Kidney (tissue), 14 donors: ENCODE measurements around the gene CFAP100. TPM values are rescaled to one million over a fixed set of nuclear protein-coding genes. Genes with fewer than 3 reads are reported as not detected.

ENCODE experiments used
- DNase-seq, 5 donors: peaks; one replicate each; pipeline ENCODE4 v3.0.0-alpha.2; 2013 to 2020
- FAIRE-seq: peaks from 2 replicates; lab custom pipeline; 2012; peaks lifted over from hg19 to GRCh38; lab: Jason Lieb, UNC
- H3K27ac ChIP-seq, 2 donors: one replicate each; pipeline ENCODE4 v1.7.0; 2013; ENCODE audit warnings: low read depth in 2 of 2, low read length in 2 of 2, inconsistent platforms in 1 of 2
- H3K27me3 ChIP-seq: one replicate; pipeline ENCODE4 v1.7.1; 2013; ENCODE audit warnings: low read length, inconsistent platforms; ENCODE audit not compliant: control insufficient read depth, insufficient read depth
- H3K36me3 ChIP-seq, 3 donors: one replicate each; pipeline versions ENCODE4 v1.7.0 to v1.7.1; 2013; ENCODE audit warnings: low read length in 3 of 3, control low read depth in 1 of 3, inconsistent platforms in 1 of 3; ENCODE audit not compliant: insufficient read depth in 3 of 3, control insufficient read depth in 2 of 3
- H3K4me1 ChIP-seq, 3 donors: one replicate each; pipeline versions ENCODE4 v1.7.0 to v1.7.1; 2013; ENCODE audit warnings: low read length in 3 of 3, inconsistent platforms in 1 of 3, low read depth in 1 of 3; ENCODE audit not compliant: control insufficient read depth in 2 of 3, insufficient read depth in 2 of 3
- H3K4me3 ChIP-seq, 3 donors: one replicate each; pipeline versions ENCODE4 v1.7.0 to v1.8.1; 2013; ENCODE audit warnings: low read length in 3 of 3, control low read depth in 1 of 3, inconsistent platforms in 1 of 3
- H3K9ac ChIP-seq, 3 donors: one replicate each; pipeline versions ENCODE4 v1.7.0 to v1.7.1; 2013; ENCODE audit warnings: low read length in 3 of 3, control low read depth in 1 of 3, inconsistent platforms in 1 of 3
- H3K9me3 ChIP-seq, 3 donors: one replicate each; pipeline versions ENCODE4 v1.7.0 to v1.7.1; 2013; ENCODE audit warnings: low read length in 3 of 3, control low read depth in 1 of 3, inconsistent platforms in 1 of 3; ENCODE audit not compliant: control insufficient read depth in 2 of 3, insufficient read depth in 1 of 3
- intact Hi-C: fragments of 100-400 bp; cut with DNase I; formaldehyde crosslinking; loops from one replicate; pipeline ENCODE4 v1.11.1; 2022
- polyA plus RNA-seq: library from polyadenylated mRNA; stranded (reverse); fragments of 350-450 nt; fragmentation: Illumina TruSeq; extraction: RNeasy Lipid Tissue Mini Kit (QIAGEN cat#74804); gene quantifications from one replicate; pipeline ENCODE4 v1.2.3, GENCODE V29; 2014; ENCODE audit warnings: low read depth, low replicate concordance; ENCODE audit not compliant: insufficient read depth
- total RNA-seq: library from RNA; stranded (reverse); fragmentation: NEBNext Ultra II Directional; extraction: Animal tissue kit (Norgen Biotek cat#: 25700); gene quantifications from one replicate; pipeline ENCODE4 v1.2.1, GENCODE V29; 2021
- TF ChIP-seq, protein P1 (sequence below): IDR thresholded peaks from 3 replicates; pipeline ENCODE4 v1.5.1; 2012; ENCODE audit warnings: mild to moderate bottlenecking, moderate library complexity, borderline replicate concordance; ENCODE audit not compliant: insufficient read depth; ENCODE audit errors: extremely low read depth
- donor health status: control.
- donor health status: control.
- donor health status: control.
- donor health status: control.
- donor health status: control.
- donor health status: DM: yes; HTN: yes; CAD: no.
- donor health status: Normal renal cell carcinoma (clear cell type).

Gene CFAP100
- total and polyA plus RNA-seq, 2 donors from 2014 or later = 0.60 TPM; not detected in 1

DNA sequence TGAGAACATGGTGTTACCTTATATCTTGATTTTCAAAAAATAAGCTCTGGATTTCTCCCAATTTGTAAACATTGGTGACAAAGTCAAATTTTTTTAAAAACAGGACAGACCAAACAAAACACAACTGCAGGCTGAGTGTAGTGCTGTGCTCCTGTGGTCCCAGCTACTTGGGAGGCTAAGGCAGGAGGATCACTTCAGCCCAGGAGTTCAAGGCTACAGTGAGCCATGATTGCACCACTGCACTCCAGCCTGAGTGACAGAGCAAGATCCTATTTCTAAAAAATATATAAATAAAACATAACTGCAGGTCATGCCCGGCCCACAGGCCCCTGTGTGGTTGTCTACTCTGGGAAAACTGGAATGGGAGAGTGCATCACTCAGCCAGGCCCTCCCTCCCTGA is 84.9 kb downstream of the CFAP100 start:
- TF ChIP-seq, protein P1, sequence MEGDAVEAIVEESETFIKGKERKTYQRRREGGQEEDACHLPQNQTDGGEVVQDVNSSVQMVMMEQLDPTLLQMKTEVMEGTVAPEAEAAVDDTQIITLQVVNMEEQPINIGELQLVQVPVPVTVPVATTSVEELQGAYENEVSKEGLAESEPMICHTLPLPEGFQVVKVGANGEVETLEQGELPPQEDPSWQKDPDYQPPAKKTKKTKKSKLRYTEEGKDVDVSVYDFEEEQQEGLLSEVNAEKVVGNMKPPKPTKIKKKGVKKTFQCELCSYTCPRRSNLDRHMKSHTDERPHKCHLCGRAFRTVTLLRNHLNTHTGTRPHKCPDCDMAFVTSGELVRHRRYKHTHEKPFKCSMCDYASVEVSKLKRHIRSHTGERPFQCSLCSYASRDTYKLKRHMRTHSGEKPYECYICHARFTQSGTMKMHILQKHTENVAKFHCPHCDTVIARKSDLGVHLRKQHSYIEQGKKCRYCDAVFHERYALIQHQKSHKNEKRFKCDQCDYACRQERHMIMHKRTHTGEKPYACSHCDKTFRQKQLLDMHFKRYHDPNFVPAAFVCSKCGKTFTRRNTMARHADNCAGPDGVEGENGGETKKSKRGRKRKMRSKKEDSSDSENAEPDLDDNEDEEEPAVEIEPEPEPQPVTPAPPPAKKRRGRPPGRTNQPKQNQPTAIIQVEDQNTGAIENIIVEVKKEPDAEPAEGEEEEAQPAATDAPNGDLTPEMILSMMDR = no peak
- Histone ChIP-seq H3K27me3 (no peaks in the 10 kb centered on the region), H3K27ac (no peak overlapping the region), H3K9me3 (no peaks in the 10 kb centered on the region), H3K4me3 (no peak overlapping the region), H3K9ac (no peak overlapping the region), H3K4me1 (peaks cover 0 to 5% (median 0%) of the 10 kb centered on the region in 3 donors), H3K36me3 (no peaks in the 10 kb centered on the region)
- intact Hi-C loops = no loop called here
- DNase-seq = no peak
- no peak for FAIRE-seq

DNA sequence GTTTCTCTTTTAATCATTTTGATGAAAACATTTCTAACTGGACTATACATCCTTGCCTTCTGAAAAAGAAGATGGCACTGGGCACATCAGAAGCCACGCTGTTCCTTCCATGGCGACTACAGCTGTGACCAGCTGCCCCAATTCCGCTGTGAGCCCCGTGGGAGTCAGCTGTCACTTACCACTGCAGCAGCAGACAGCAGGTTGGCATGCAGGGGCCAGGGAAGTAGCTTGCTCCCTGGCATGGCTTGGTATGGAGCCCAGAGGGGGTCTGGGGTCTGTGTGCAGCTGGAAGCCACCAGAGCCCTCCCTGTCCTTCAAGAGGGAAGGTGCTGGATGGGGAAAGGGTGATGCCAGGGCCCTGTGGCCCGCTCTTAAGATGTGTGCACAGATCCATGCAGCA is 85.5 kb downstream of the CFAP100 start:
- intact Hi-C loops = no loop called here
- FAIRE-seq (no peak), DNase-seq (peak in 1 of 5 donors; percentile 31)
- Histone ChIP-seq H3K27ac (no peak overlapping the region), H3K4me3 (no peak overlapping the region), H3K4me1 (peaks cover 0 to 2% (median 0%) of the 10 kb centered on the region in 3 donors), H3K27me3 (no peaks in the 10 kb centered on the region), H3K36me3 (no peaks in the 10 kb centered on the region), H3K9me3 (no peaks in the 10 kb centered on the region), H3K9ac (no peak overlapping the region)
- TF ChIP-seq, protein P1 = no peak

DNA sequence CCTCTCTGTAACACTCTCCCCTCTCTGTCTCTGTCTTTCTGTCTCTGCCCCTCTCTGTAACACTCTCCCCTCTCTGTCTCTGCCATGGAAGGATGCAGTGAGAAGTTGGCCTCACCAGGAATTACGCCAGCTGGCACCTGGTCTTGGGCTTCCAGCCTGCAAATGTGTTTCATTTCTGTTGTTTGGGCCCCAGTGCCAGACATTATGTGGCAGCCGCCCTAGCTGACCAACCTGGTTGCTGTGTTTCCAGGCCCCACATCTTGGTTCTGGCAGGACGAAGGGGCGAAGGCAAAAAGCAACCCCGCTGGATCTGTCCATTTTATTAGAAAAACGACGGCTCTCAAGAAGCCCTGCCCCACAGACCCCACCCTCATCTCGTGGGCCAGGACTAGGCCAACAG is 86.2 kb downstream of the CFAP100 start:
- TF ChIP-seq, protein P1 = no peak
- no peak overlapping the region for H3K9ac ChIP-seq
- H3K36me3 ChIP-seq = no peaks in the 10 kb centered on the region
- no peak overlapping the region for H3K4me3 ChIP-seq
- intact Hi-C loops = no loop called here
- H3K9me3 ChIP-seq = no peaks in the 10 kb centered on the region
- FAIRE-seq = no peak
- H3K4me1 ChIP-seq = peaks cover 0 to 2% (median 0%) of the 10 kb centered on the region in 3 donors
- no peak overlapping the region for H3K27ac ChIP-seq
- DNase-seq = peak in 1 of 5 donors; percentile 22
- H3K27me3 ChIP-seq = no peaks in the 10 kb centered on the region
